HuH-7.5 (cell line): Measurements from ENCODE around the gene PPP2R3B.
"Not testable (repeated sequence)": the region's sequence is repeated elsewhere in the genome, so short reads cannot be mapped to it uniquely, and the experiment has no call there.

Experiments used
- DNase-seq: peaks from one replicate; pipeline ENCODE4 v3.0.0; 2011; ENCODE audit warnings: low spot score

The PPP2R3B gene

DNA sequence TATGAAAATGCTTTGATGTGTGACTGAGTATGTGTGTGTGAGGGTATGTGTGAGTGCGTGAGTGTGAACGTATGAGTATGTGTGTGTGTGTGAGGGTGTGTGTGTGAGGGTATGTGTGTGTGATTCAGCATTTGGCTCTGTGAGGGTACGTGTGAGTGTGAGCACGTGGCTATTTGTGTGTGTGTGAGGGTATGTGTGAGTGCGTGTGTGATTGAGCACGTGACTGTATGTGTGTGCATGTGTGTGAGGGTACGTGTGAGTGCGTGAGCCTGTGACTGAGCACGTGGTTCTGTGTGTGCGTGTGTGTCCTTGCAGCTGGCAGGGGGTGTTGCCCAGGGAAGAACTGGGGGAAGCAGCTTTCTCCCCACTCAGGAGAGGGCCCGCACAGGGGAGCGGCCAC lies 16.1 kb upstream of the PPP2R3B start:
- no peak for DNase-seq

- DNase-seq: no peak
Measured at GRCh38 chrX:400258-400657, 13.6 kb upstream of the PPP2R3B start.

DNA sequence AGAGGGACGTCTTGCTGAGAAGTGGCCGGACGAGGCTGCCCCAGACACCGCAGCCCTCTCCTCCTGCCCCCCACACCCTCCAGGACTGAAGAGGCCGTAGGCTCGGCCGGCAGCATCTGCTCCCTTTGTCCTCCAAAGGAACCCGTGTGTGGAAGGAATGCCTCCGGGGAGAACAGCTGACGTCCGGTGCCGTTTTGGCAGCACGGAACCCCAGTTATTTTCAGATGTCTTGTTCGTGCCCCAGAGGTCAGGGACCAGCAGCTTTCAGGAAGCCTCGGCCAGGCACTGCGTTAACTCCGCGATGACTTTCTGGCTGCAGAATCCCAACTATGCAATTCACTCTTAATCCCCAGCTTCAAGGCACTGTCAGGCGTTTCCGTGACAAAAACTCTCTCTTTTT lies 10.9 kb upstream of the PPP2R3B start:
- no peak for DNase-seq

DNA sequence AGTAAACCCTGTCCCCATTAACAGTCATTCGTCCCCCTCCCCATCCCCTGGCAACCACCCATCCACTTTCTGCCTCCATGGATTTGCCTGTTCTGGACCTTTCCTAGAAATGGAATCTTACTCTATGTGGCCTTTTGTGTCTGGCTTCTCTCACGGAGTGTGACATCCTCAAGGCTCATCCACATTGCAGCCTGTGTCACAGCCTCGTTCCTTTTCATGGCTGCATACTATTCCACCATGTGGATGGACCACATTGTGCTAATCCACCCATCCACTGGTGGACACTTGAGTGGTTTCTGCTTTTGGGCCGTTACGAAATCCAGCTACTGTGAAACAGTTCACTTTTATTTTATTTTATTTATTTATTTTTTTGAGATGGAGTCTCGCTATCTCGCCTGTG lies 8.1 kb upstream of the PPP2R3B start:
- no peak for DNase-seq

DNA sequence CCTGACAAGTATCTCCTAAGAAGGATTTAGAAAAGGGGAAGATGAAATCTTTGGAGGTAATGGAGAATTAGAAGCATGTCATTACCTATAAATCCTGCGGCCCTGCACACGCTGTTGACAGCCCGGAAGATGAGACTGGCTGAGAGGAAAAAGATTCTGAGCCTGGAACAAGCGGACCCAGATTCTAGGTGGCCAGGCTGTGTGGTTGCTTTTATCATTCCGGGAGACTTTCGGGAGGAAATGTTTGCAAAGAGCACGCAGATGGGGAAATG lies 5.8 kb upstream of the PPP2R3B start:
- no peak for DNase-seq

GRCh38 chrX:391717-392574 lies 5.2 kb upstream of the PPP2R3B start:
- no peak for DNase-seq

- no peak for DNase-seq
Measured at GRCh38 chrX:390459-390858, 3.8 kb upstream of the PPP2R3B start.

DNA sequence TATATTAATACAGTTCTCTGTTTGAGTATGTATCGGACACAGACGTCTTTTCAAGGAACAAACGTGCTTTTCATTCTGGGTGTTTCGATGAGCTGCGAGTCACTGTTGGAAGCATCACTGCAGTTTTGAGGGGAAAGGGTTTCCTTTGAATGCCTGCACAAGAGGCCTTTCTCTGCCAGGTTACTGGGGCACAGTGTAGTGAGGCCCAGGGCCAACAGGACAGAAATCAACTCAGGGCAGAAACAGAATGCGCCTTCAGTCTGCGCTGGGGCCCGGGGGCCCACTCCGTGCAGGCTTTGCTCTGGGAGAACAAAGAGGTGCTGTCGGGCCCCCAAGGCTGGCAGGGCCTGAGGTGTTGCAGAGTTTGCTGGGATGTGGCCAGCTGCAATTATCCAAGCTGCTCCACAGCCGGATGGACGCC lies 2.3 kb upstream of the PPP2R3B start:
- no peak for DNase-seq

DNA sequence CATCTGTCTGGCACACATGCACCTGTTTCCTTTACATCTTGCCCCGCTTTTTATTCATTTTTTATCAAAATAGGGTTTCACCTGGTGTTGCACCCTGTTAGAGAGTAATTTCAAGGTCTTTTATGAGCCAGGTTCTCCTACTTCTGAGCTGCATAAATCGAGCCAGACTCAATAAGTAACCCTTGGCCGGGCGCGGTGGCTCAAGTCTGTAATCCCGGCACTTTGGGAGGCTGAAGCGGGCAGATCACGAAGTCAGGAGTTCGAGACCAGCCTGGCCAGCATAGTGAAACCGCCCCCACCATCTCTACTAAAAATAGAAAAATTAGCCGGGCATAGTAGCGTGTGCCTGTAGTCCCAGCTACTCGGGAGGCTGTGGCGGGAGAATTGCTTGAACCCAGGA lies 1.0 kb upstream of the PPP2R3B start:
- DNase-seq: no peak

GRCh38 chrX:386239-386767 lies 404 bp downstream of the PPP2R3B start:
- DNase-seq: no peak

GRCh38 chrX:385736-386135 lies 971 bp downstream of the PPP2R3B start:
- not testable (repeated sequence) for DNase-seq

DNA sequence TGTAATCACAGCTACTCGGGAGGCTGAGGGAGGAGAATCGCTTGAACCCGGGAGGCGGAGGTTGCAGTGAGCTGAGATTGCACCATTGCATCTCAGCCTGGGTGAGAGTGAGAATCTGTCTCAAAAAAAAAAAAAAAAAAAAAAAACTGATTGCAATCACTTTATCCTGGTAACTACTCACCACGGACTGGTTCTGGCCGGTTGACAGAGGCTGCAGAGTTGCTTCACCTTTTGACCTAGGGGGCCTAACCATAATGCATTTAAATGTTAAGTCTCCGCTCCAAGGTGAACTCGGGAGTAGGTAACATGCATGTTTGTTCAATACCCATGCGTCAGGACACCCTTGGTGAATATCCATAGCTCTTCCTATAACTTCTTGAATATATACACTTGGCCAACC lies 1.8 kb downstream of the PPP2R3B start:
- no peak for DNase-seq

DNA sequence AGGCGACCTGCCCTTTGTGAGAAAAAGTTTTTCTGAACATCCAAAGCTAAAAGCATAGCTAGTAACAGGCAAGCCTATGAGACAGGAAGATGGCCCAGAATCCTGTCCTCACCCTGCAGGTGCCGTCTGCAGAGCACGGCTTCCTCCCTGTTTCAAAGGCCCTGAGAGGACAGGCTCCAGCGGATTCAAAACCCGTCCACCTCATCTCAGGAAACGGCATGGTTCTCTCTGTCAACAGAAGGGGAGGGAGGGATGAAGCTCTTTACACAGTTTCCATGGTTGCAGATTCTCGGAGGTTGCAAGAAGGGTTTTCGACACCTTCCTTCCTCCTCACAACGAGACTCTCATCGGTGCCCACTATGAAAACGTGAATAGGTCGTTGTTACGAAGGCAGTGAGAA lies 8.3 kb downstream of the PPP2R3B start:
- no peak for DNase-seq

DNA sequence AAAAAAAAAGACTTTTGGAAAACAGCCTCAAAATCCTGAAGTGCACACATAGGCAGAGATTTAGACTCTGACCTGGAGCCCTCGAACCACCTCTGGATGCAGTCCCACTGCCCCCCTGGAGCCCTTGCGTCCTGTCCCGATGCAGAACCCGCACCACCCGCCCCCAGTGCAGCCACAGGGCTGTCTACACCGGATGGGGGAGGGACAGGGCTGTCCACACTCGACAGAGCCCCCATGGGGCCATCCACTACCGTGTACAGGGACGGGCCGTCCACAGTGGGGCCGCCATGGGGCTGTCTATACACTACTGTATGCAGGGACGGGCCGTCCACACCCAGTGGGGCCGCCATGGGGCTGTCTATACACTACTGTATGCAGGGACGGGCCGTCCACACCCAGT lies 10.5 kb downstream of the PPP2R3B start:
- not testable (repeated sequence) for DNase-seq

GRCh38 chrX:375181-376036 lies 11.3 kb downstream of the PPP2R3B start:
- no peak for DNase-seq

DNA sequence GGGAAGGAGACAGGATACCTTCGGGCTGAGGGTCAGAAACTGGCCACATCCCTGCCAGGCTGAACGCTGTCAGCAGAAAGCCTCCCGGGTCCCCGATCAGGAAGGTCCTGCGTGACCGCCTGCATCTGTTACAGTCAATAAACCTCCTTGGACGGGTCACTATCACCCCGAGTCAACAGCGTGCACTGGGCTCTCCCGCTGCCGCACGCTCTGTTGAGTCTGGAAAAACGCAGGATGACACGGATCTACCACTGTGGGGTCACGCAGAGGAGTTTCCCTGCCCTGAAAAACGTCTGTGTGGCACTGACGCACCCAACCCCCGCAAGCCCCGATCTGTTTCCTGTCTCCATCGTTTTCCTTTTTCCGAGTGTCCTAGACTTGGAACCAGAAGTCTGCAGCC lies 12.1 kb downstream of the PPP2R3B start:
- no peak for DNase-seq

DNA sequence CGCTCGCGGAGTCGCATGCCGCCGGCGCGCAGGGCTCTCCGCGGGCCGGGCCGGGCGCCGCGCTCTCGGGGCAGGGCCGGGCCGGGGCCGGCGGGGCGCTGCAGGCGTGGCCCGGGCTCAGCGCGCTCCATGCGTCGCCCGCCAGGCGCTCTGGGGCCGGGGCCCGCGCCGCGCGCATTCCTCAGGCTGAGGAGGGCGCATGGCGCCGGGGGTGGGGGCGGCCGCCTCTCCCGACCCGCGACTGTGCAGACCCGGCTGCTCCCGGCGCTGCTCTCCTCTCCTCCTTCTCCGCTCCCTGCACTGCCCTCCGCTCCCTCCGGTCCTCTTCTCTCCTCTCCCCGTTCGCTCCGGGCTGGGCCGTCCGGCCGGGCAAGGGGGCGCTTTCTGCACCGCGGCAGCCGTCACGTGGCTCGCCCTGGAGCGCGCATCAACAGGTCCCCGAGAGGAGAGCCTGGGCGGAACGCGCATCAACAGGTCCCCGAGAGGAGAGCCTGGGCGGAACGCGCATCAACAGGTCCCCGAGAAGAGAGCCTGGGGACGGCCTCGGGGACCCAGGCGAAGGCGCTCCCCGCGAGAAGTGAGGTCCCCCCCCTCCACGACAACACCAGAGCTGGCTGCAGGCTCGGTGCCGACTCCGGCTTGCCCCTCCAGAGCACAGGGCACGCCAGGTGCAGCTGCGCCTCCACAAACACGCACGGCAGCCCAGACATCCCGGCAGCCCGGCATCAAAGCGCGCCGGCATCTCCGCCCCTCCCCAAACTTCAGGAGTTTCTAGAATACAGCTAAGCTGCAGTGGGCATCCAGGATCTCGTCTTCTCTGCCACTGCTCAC lies 12.9 kb downstream of the PPP2R3B start:
- DNase-seq: no peak

GRCh38 chrX:372856-373640 lies 13.7 kb downstream of the PPP2R3B start:
- no peak for DNase-seq

GRCh38 chrX:371907-372306 lies 14.8 kb downstream of the PPP2R3B start:
- no peak for DNase-seq

DNA sequence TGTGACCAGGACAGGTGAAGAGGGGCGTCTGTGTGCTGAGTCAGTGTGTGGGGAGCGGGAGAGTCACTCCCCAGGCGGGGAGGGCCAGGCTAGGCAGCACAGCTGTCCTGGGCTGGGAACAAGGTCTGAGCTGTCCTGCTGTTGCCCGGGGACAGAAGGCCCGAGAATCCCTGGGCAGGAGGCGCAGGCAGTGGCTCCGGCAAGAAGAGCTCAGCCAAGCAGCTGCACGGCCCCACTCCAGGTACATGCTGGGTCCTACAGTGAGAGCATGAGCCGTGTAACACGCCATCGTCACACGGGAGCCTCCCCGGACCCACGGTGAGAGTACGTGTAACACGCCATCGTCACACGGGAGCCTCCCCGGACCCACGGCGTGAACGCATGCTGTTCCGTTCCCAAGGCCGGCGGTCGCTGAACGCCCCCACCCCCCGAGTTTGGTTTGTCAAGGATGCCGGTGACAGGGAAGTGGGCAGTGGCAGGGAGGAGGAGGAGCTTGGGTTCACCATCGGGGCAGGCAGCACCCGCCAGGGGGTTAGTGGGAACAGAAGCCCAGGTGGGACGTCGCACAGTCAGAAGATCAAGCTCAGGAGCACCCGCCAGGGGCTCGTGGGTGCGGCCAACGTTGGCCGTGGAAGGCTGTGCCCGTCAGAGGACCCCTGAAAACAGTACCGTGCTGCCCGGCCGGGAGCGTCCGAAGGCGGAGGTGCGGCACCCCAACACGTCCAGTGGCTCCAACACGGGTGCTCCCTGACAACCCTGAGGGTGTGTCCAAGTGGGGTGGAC lies 15.6 kb downstream of the PPP2R3B start:
- DNase-seq: no peak
